Keratinocyte (primary cell): Measurements from ENCODE around the gene BRPF3. TPM values are rescaled to one million over a fixed set of nuclear protein-coding genes. Genes with fewer than 3 reads are reported as not detected.

ENCODE experiments used
- DNase-seq: peaks from one replicate; pipeline ENCODE4 v3.0.0-alpha.2; 2011; ENCODE audit warnings: low read depth, missing footprints, low spot score
- FAIRE-seq: peaks from 2 replicates; lab custom pipeline; 2011; peaks lifted over from hg19 to GRCh38; lab: Jason Lieb, UNC
- H2AFZ ChIP-seq: 2 replicates; pipeline ENCODE4 v1.6.0; 2012; ENCODE audit warnings: low read length, control low read depth, inconsistent platforms; ENCODE audit not compliant: control insufficient read depth
- H3K27ac ChIP-seq: 2 replicates; pipeline ENCODE4 v1.5.1; 2011; ENCODE audit warnings: low read length; ENCODE audit not compliant: control insufficient read depth, insufficient read depth
- H3K27me3 ChIP-seq: 3 replicates; pipeline ENCODE4 v1.6.0; 2011; ENCODE audit warnings: low read length; ENCODE audit not compliant: control insufficient read depth, insufficient read depth; ENCODE audit errors: extremely low read depth
- H3K36me3 ChIP-seq, 2 experiments: 2 replicates in 1 of 2; 3 replicates in 1 of 2; pipeline ENCODE4 v1.5.1; 2011; ENCODE audit warnings: low read length in 2 of 2, mild to moderate bottlenecking in 1 of 2; ENCODE audit not compliant: control insufficient read depth in 2 of 2, insufficient read depth in 2 of 2; ENCODE audit errors: extremely low read depth in 1 of 2
- H3K4me1 ChIP-seq: 3 replicates; pipeline ENCODE4 v1.5.1; 2011; ENCODE audit warnings: low read length; ENCODE audit not compliant: control insufficient read depth, insufficient read depth; ENCODE audit errors: extremely low read depth
- H3K4me2 ChIP-seq: 3 replicates; pipeline ENCODE4 v1.6.0; 2011; ENCODE audit warnings: low read depth, low read length; ENCODE audit not compliant: control insufficient read depth, insufficient read depth; ENCODE audit errors: extremely low read depth
- H3K4me3 ChIP-seq, 3 experiments: fragments of 200-600 bp in 1 of 3; sonication (generic) in 1 of 3; 2 replicates in 2 of 3; 3 replicates in 1 of 3; pipeline ENCODE4 v1.5.1; 2011 to 2016; ENCODE audit warnings: low read length in 3 of 3, mild to moderate bottlenecking in 3 of 3, control low read depth in 2 of 3, inconsistent platforms in 1 of 3, low read depth in 1 of 3, mixed read lengths in 1 of 3, mixed run types in 1 of 3, moderate library complexity in 1 of 3; ENCODE audit not compliant: control insufficient read depth in 2 of 3, insufficient read depth in 2 of 3; ENCODE audit errors: extremely low read depth in 1 of 3
- H3K79me2 ChIP-seq: 2 replicates; pipeline ENCODE4 v1.6.0; 2012; ENCODE audit warnings: low read length; ENCODE audit not compliant: control insufficient read depth, insufficient read depth
- H3K9ac ChIP-seq: 3 replicates; pipeline ENCODE4 v1.6.0; 2011; ENCODE audit warnings: low read length; ENCODE audit not compliant: control insufficient read depth, insufficient read depth; ENCODE audit errors: extremely low read depth
- H3K9me1 ChIP-seq: 3 replicates; pipeline ENCODE4 v1.6.0; 2011; ENCODE audit warnings: low read length; ENCODE audit not compliant: control insufficient read depth, insufficient read depth; ENCODE audit errors: extremely low read depth
- H3K9me3 ChIP-seq: 2 replicates; pipeline ENCODE4 v1.5.1; 2012; ENCODE audit warnings: low read depth, low read length; ENCODE audit not compliant: control insufficient read depth
- H4K20me1 ChIP-seq: 3 replicates; pipeline ENCODE4 v1.6.0; 2011; ENCODE audit warnings: low read length; ENCODE audit not compliant: control insufficient read depth, insufficient read depth; ENCODE audit errors: extremely low read depth
- EZH2 ChIP-seq: IDR thresholded peaks from one replicate; pipeline ENCODE4 v1.6.1; 2012; ENCODE audit warnings: inconsistent platforms, mild to moderate bottlenecking, low read length, moderate library complexity
- dilution Hi-C: fragments of 300-500 bp; cut with MboI; formaldehyde crosslinking; loops from one replicate; pipeline ENCODE4 v1.7.0; 2020; ENCODE audit warnings: low sequenced_read_pairs; ENCODE audit not compliant: extremely low pct_ligation_motif_present
- polyA plus RNA-seq, 5 experiments: library from polyadenylated mRNA; depleted of rRNA in 3 of 5; stranded (reverse) in 3 of 5; stranded (forward) in 1 of 5; unstranded in 1 of 5; fragments of >200 nt; gene quantifications; 1 replicate in 1 of 5; 2 replicates in 3 of 5; 3 replicates in 1 of 5; pipeline versions ENCODE4 v1.2.1 to v1.2.3, GENCODE V29; 2011 to 2012; ENCODE audit warnings: missing spikeins in 2 of 5, low read depth in 1 of 5, low replicate concordance in 1 of 5
- TF ChIP-seq, protein P1 (sequence below), 3 experiments: IDR thresholded peaks in 1 of 3; conservative IDR thresholded peaks in 1 of 3; optimal IDR thresholded peaks in 1 of 3; 2 replicates in 2 of 3; 3 replicates in 1 of 3; pipeline versions ENCODE3 to v1.5.1; 2011; ENCODE audit warnings: low read length in 3 of 3, mild to moderate bottlenecking in 3 of 3, moderate library complexity in 2 of 3, control low read depth in 1 of 3, inconsistent platforms in 1 of 3; ENCODE audit not compliant: insufficient read depth in 2 of 3; ENCODE audit errors: extremely low read depth in 1 of 3

BRPF3 gene
- polyA plus RNA-seq, 1 donor (not counting 4 experiments of a cell fraction or from before 2014, with no cell fraction given) = 4.8 TPM

DNA sequence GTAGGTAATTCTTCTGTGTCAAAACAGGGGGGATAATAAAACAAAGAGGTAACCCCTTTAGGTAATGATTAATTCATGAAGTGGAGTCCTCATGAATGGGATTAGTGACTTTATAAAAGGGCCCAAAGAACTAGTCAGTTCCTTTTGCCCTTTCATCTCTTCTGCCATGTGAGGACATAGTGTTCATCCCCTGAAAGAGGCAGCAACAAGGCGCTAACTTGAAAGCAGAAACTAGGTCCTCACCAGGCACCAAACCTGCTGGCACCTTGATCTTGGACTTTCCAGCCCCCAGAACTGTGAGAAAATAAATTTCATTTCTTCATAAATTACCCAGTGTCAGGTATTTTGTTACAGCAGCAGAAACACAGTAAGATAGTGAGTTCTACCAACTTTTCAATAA lies 16.4 kb upstream of the BRPF3 start:
- FAIRE-seq (no peak), DNase-seq (no peak)
- Histone ChIP-seq H4K20me1 (no peaks in the 10 kb centered on the region), H3K4me3 (no peak overlapping the region), H3K79me2 (no peaks in the 10 kb centered on the region), H2AFZ (no peak overlapping the region), H3K4me2 (no peak overlapping the region), H3K36me3 (no peaks in the 10 kb centered on the region), H3K9me3 (no peaks in the 10 kb centered on the region), H3K9ac (no peak overlapping the region), H3K9me1 (no peaks in the 10 kb centered on the region), H3K27ac (no peak overlapping the region), H3K27me3 (no peaks in the 10 kb centered on the region), H3K4me1 (no peaks in the 10 kb centered on the region)
- TF ChIP-seq EZH2 = no peak
- TF ChIP-seq, protein P1, sequence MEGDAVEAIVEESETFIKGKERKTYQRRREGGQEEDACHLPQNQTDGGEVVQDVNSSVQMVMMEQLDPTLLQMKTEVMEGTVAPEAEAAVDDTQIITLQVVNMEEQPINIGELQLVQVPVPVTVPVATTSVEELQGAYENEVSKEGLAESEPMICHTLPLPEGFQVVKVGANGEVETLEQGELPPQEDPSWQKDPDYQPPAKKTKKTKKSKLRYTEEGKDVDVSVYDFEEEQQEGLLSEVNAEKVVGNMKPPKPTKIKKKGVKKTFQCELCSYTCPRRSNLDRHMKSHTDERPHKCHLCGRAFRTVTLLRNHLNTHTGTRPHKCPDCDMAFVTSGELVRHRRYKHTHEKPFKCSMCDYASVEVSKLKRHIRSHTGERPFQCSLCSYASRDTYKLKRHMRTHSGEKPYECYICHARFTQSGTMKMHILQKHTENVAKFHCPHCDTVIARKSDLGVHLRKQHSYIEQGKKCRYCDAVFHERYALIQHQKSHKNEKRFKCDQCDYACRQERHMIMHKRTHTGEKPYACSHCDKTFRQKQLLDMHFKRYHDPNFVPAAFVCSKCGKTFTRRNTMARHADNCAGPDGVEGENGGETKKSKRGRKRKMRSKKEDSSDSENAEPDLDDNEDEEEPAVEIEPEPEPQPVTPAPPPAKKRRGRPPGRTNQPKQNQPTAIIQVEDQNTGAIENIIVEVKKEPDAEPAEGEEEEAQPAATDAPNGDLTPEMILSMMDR (optimal IDR thresholded peaks at IDR 0.05 in 1 of 3, IDR thresholded peaks at IDR 0.05 in 1 of 3, conservative IDR thresholded peaks at IDR 0.05 in 1 of 3; ENCODE audit: extremely low read depth in 1 of 3, insufficient read depth in 2 of 3, low read length in 3 of 3) = no peak
- dilution Hi-C loops = no loop called here

DNA sequence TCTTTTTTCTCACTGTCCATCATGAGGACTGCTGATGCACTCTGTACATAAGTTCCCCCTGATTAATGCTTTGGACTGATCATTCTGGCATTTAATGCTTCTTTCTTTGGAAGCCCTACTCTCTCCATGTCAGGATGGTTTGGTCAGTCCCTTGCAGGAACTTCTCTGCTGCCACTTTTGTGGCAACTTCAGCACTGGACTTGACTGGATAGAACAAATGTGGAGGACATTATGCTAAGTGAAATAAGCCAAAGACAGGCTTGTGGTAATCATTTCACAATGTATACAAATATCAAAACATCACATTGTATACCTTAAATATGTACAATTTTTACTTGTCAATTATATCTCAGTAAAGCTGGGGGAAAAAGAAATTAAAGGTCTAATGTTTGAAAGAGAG lies 12.2 kb upstream of the BRPF3 start:
- TF ChIP-seq, protein P1 (optimal IDR thresholded peaks at IDR 0.05 in 1 of 3, IDR thresholded peaks at IDR 0.05 in 1 of 3, conservative IDR thresholded peaks at IDR 0.05 in 1 of 3; ENCODE audit: extremely low read depth in 1 of 3, insufficient read depth in 2 of 3, low read length in 3 of 3) = no peak
- no peak for TF ChIP-seq EZH2
- Histone ChIP-seq H3K4me2 (no peak overlapping the region), H3K36me3 (no peaks in the 10 kb centered on the region), H3K9ac (no peak overlapping the region), H3K9me1 (no peaks in the 10 kb centered on the region), H3K79me2 (no peaks in the 10 kb centered on the region), H3K27me3 (no peaks in the 10 kb centered on the region), H3K4me3 (no peak overlapping the region), H3K9me3 (no peaks in the 10 kb centered on the region), H3K4me1 (no peaks in the 10 kb centered on the region), H4K20me1 (no peaks in the 10 kb centered on the region), H3K27ac (no peak overlapping the region), H2AFZ (no peak overlapping the region)
- DNase-seq (no peak), FAIRE-seq (no peak)
- dilution Hi-C loops = no loop called here
